Measurements from ENCODE around the gene STH. TPM values are rescaled to one million over a fixed set of nuclear protein-coding genes. Genes with fewer than 3 reads are reported as not detected.

STH gene
- polyA plus RNA-seq, 1 donor (not counting 4 experiments of a cell fraction or from before 2014, with no cell fraction given) = not detected

DNA sequence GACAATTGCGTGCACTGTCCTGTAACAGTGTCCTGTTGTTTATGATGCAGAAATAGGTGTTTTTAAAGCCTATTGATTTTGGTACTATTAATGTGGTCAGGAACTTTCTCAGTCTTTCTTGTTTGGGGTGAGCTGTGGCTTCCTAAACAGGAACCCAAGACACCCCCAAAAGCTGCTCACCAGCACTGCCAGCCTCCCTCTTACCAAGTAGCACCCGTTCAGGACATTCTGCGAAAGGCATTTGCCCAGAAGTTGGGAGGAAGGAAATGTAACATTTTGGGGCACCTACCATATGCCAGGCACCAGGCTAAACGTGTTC, 21.6 kb upstream of the STH start:
- FAIRE-seq = no peak
- TF ChIP-seq EZH2 (IDR thresholded peaks at IDR 0.05; ENCODE audit: low read length) (no peak), CTCF (optimal IDR thresholded peaks at IDR 0.05 in 1 of 3, IDR thresholded peaks at IDR 0.05 in 1 of 3, conservative IDR thresholded peaks at IDR 0.05 in 1 of 3; ENCODE audit: extremely low read depth in 1 of 3, insufficient read depth in 2 of 3, low read length in 3 of 3) (no peak)

GRCh38 chr17:45977976-45978626, 20.9 kb upstream of the STH start:
- Histone ChIP-seq H3K9ac (ENCODE audit: control insufficient read depth, extremely low read depth, insufficient read depth, low read length) (no peak overlapping the region), H3K27ac (ENCODE audit: control insufficient read depth, insufficient read depth, low read length) (no peak overlapping the region), H3K9me1 (ENCODE audit: control insufficient read depth, extremely low read depth, insufficient read depth, low read length) (no peaks in the 10 kb centered on the region), H3K79me2 (ENCODE audit: control insufficient read depth, insufficient read depth, low read length) (no peaks in the 10 kb centered on the region), H3K27me3 (ENCODE audit: control insufficient read depth, extremely low read depth, insufficient read depth, low read length) (peaks cover 30% of the 10 kb centered on the region), H3K36me3 (ENCODE audit: control insufficient read depth in 2 of 2, extremely low read depth in 1 of 2, insufficient read depth in 2 of 2, low read length in 2 of 2) (no peaks in the 10 kb centered on the region), H3K4me3 (ENCODE audit: control insufficient read depth in 2 of 3, extremely low read depth in 1 of 3, insufficient read depth in 2 of 3, low read depth in 1 of 3, low read length in 3 of 3) (no peak overlapping the region), H2AFZ (ENCODE audit: control insufficient read depth, low read length) (no peak overlapping the region), H3K9me3 (ENCODE audit: control insufficient read depth, low read depth, low read length) (no peaks in the 10 kb centered on the region), H3K4me1 (ENCODE audit: control insufficient read depth, extremely low read depth, insufficient read depth, low read length) (no peaks in the 10 kb centered on the region), H3K4me2 (ENCODE audit: control insufficient read depth, extremely low read depth, insufficient read depth, low read depth, low read length) (no peak overlapping the region), H4K20me1 (ENCODE audit: control insufficient read depth, extremely low read depth, insufficient read depth, low read length) (no peaks in the 10 kb centered on the region)
- no peak for TF ChIP-seq CTCF (optimal IDR thresholded peaks at IDR 0.05 in 1 of 3, IDR thresholded peaks at IDR 0.05 in 1 of 3, conservative IDR thresholded peaks at IDR 0.05 in 1 of 3; ENCODE audit: extremely low read depth in 1 of 3, insufficient read depth in 2 of 3, low read length in 3 of 3)
- TF ChIP-seq EZH2 (IDR thresholded peaks at IDR 0.05; ENCODE audit: low read length) = no peak
- FAIRE-seq (no peak), DNase-seq (ENCODE audit: low read depth, low spot score) (no peak)
- dilution Hi-C loops (cut with MboI; ENCODE audit: extremely low pct_ligation_motif_present, low sequenced_read_pairs) = no loop called here

More for the DNA sequence above, 21.6 kb upstream of the STH start:
- Histone ChIP-seq H3K4me1 (ENCODE audit: control insufficient read depth, extremely low read depth, insufficient read depth, low read length) (no peaks in the 10 kb centered on the region), H4K20me1 (ENCODE audit: control insufficient read depth, extremely low read depth, insufficient read depth, low read length) (no peaks in the 10 kb centered on the region), H3K9me1 (ENCODE audit: control insufficient read depth, extremely low read depth, insufficient read depth, low read length) (no peaks in the 10 kb centered on the region), H3K9ac (ENCODE audit: control insufficient read depth, extremely low read depth, insufficient read depth, low read length) (no peak overlapping the region), H3K79me2 (ENCODE audit: control insufficient read depth, insufficient read depth, low read length) (no peaks in the 10 kb centered on the region), H3K9me3 (ENCODE audit: control insufficient read depth, low read depth, low read length) (no peaks in the 10 kb centered on the region), H3K27me3 (ENCODE audit: control insufficient read depth, extremely low read depth, insufficient read depth, low read length) (peaks cover 37% of the 10 kb centered on the region), H3K4me3 (ENCODE audit: control insufficient read depth in 2 of 3, extremely low read depth in 1 of 3, insufficient read depth in 2 of 3, low read depth in 1 of 3, low read length in 3 of 3) (no peak overlapping the region), H3K4me2 (ENCODE audit: control insufficient read depth, extremely low read depth, insufficient read depth, low read depth, low read length) (no peak overlapping the region), H3K27ac (ENCODE audit: control insufficient read depth, insufficient read depth, low read length) (no peak overlapping the region), H2AFZ (ENCODE audit: control insufficient read depth, low read length) (no peak overlapping the region), H3K36me3 (ENCODE audit: control insufficient read depth in 2 of 2, extremely low read depth in 1 of 2, insufficient read depth in 2 of 2, low read length in 2 of 2) (no peaks in the 10 kb centered on the region)
- DNase-seq (ENCODE audit: low read depth, low spot score) = no peak
- dilution Hi-C loops (cut with MboI; ENCODE audit: extremely low pct_ligation_motif_present, low sequenced_read_pairs) = no loop called here
